ENCODE data around the gene ITGBL1.

The ITGBL1 gene

DNA sequence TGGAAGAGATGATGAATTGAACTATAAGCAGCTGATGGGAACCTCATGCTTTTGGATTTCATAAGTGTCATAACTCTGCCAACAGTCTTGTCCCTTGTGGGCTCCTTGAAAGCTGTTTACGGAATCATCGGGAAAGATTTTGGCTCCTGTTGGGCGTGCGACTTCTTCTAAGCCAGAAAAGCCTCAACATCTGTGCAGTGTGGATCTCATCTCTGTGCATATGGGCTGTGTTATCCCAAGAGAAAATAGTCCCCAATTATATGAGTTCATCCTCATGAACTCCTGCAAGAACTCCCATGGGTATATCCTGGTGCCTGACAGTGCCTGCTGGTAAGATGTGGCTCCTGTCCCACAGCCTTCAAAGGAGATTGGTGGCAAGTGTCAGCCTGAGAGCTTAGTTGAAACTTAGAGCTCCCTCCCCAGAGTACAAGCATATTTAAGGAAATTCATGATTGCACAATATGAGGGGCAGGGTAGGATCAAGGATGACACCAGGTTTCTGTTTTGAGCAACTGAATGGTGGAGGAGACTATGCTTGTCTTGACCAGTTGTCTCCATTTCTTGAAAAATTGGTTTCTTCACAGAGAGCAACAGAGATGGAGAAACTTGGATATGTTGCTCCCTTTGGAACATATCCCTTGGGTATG lies 243.5 kb downstream of the ITGBL1 start:
- no peak for DNase-seq (ENCODE audit: low read depth in 2 of 2, low spot score in 1 of 2)

DNA sequence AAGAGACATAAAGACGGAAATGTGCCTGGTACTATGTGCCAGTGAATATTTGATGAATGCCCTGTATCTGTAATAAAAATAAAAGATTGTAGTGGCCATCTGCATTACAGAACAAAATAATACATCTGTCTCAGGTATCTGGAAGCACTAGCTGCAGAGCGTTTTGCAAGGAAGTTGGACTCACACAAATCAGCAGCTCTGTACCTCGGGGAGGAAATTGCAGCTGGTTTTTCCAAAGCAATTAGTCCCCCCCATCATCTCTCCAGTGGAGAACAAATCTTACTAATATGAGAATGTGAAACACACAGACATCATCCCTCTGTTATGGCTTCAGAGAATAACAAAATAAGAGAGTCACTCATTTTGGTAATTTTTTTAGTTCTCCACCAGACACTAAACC lies 245.3 kb downstream of the ITGBL1 start:
- DNase-seq (ENCODE audit: low read depth in 2 of 2, low spot score in 1 of 2), result no peak

GRCh38 chr13:101698400-101698799 lies 245.9 kb downstream of the ITGBL1 start:
- no peak for DNase-seq (ENCODE audit: low read depth in 2 of 2, low spot score in 1 of 2)

GRCh38 chr13:101700598-101700997 lies 248.1 kb downstream of the ITGBL1 start:
- DNase-seq (ENCODE audit: low read depth in 2 of 2, low spot score in 1 of 2), result no peak

GRCh38 chr13:101703081-101703480 lies 250.6 kb downstream of the ITGBL1 start:
- no peak for DNase-seq (ENCODE audit: low read depth in 2 of 2, low spot score in 1 of 2)

DNA sequence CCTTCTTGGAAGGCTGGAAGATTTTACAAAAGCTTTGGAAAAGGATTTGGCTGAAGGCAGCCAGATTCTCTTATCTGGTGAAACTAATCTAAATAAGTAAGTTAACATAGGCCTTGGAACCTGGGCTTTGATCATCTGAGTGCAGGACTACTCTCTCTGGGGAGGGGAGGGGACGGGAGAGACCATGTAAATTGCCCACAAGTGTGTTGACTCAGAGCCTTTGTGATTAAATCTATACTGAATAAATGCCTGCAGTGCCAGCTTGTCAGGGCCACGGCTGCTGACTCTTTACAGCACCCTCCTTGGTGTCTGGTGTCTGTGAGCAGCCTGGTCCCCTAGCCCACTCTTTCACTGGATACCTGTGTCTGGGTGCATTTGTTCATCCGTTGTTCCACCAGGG lies 251.4 kb downstream of the ITGBL1 start:
- DNase-seq (ENCODE audit: low read depth in 2 of 2, low spot score in 1 of 2), result no peak

DNA sequence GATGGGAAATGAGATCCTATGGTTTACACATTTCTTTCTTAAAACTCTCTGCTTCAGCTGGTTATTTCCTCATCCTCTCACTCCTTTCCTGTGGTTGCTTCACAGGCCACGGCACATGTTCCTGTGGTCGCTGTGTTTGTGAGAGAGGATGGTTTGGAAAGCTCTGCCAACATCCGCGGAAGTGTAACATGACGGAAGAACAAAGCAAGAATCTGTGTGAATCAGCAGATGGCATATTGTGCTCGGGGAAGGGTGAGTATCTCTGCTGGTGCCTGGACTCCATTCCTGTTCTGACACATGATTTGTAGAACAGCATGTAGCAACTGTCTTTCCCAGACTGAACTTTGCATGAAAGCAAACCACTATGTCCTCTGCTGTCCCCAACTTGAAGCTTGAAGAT lies 254.2 kb downstream of the ITGBL1 start:
- DNase-seq (ENCODE audit: low read depth in 2 of 2, low spot score in 1 of 2), result no peak

- no peak for DNase-seq (ENCODE audit: low read depth in 2 of 2, low spot score in 1 of 2)
These were observed 255.2 kb downstream of the ITGBL1 start for GRCh38 chr13:101707659-101708058.

DNA sequence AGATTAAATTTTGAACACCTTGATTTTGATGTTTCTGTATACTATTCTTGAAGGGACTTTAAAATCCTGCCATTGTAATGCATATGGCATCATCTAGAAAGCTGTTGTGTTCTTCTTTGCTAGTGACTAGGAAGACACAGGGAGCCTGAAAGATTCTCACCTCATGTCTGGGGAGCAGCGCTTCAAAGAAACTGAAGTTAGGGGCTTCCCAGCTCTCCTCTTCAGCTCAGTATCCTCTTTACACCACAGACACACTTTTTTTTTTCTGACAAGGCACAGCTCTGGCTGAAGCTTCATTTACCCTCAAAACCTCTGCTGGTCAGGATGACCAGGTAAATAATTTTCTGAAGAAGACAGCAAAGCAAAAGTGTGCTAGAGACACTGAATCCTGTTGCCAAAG lies 255.6 kb downstream of the ITGBL1 start:
- DNase-seq (ENCODE audit: low read depth in 2 of 2, low spot score in 1 of 2), result no peak

- DNase-seq (ENCODE audit: low read depth in 2 of 2, low spot score in 1 of 2), result no peak
These were observed 257.5 kb downstream of the ITGBL1 start for GRCh38 chr13:101709952-101710351.

- no peak for DNase-seq (ENCODE audit: low read depth in 2 of 2, low spot score in 1 of 2)
These were observed 259.0 kb downstream of the ITGBL1 start for GRCh38 chr13:101711307-101712025.

DNA sequence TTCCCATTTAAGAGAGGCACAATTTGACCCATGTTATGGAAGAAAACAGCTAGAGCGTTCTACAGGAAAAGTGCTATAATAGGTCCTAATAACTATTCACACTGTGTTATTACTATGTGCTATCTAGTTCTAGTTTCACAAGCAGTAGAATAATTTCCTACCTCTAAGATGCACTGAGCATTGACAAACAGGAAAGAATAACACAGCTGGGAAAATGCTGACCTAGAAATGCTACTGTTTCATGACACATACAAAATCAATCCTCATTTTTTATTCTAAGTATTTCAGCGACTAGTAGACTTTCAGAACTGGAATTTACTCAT lies 259.5 kb downstream of the ITGBL1 start:
- no peak for DNase-seq (ENCODE audit: low read depth in 2 of 2, low spot score in 1 of 2)

DNA sequence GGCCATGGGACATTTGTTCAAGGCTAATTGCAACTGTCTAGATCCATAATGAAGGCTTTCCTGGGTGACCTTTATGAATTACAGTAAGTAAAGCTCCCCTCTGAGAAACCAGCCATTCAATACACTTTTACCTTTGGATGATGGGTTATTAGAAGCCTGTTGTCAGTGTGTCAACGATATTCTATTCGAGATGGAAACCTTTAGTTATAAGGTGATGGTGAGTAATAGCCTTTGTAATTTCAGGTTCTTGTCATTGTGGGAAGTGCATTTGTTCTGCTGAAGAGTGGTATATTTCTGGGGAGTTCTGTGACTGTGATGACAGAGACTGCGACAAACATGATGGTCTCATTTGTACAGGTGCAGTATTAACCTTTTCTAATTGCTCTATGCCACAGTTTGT lies 261.7 kb downstream of the ITGBL1 start:
- no peak for DNase-seq (ENCODE audit: low read depth in 2 of 2, low spot score in 1 of 2)

GRCh38 chr13:101717353-101717752 lies 264.9 kb downstream of the ITGBL1 start:
- DNase-seq (ENCODE audit: low read depth in 2 of 2, low spot score in 1 of 2), result no peak

GRCh38 chr13:101718496-101718895 lies 266.0 kb downstream of the ITGBL1 start:
- DNase-seq (ENCODE audit: low read depth in 2 of 2, low spot score in 1 of 2), result no peak

DNA sequence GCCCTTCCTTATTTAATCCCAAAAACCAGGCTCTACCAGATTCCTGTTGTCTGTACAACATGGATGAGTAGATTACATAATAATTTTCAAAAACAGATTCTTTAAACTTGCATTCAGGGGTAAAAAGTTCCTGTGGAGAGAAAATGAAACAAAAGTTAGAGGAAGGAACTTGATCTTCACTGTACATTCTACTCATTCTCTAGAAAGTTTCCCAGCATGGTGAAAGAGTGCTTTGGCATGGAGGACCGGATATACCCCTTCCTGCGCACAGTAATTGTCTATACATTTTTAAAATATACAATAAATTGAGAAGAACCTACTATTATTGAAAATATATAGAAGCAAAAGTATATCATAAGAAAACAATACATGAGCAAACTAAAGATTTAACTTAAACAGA lies 274.2 kb downstream of the ITGBL1 start:
- no peak for DNase-seq (ENCODE audit: low read depth in 2 of 2, low spot score in 1 of 2)

DNA sequence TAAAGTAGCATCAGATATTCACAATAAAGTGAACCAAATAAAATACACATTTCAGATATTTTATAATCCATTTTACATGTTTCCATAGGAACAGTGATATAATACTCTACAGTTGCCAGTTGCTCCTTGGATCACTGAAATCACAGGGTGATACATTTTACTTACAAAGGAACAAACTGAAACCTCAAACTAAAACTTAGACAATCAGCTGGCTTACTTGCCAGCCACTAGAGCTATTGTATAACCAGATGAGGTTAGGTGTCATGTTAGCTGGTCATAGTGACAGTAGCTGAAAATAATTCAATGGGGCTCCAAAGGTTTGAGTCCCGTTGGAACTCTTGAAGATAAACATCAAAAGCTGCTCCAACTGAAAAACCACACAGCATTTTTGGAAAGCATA lies 274.6 kb downstream of the ITGBL1 start:
- DNase-seq (ENCODE audit: low read depth in 2 of 2, low spot score in 1 of 2), result no peak

DNA sequence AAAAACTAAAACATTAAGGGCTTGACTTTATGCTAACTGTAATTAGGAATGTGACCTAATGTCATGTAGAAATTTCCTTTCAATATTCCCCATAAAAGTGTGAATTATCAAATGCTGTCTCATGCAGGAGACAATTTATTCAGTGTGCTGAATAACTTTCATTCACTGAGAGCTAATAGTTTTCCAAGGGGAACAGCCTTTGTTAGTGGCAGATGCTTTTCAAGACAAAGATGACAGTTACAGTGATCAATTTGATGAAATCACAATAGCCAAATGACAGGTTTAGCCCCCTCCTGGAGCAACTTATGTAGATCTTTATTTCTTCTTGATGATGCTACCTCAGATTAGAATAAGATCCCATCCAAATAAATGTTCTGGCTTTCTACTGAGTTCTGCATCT lies 275.5 kb downstream of the ITGBL1 start:
- DNase-seq (ENCODE audit: low read depth in 2 of 2, low spot score in 1 of 2), result no peak

DNA sequence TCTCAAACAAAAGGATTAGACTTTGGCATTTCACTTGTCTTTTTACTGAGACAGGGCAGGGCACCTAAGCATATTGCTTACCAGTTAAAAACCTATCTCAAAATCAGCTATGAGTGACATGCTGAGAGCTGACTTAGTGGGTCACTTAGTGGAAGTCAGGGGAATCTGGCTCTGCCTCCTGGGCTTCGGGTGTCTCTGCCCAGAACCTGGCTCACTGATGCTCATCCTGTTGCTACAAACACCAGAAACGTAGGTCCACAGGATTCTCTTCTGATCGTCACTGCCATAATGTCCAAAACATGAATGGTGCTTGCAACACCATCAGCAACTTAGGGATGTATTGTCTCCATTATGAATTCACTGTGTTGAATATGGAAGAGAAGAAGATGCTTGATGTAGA lies 276.1 kb downstream of the ITGBL1 start:
- DNase-seq (ENCODE audit: low read depth in 2 of 2, low spot score in 1 of 2), result no peak

- no peak for DNase-seq (ENCODE audit: low read depth in 2 of 2, low spot score in 1 of 2)
These were observed 278.0 kb downstream of the ITGBL1 start for GRCh38 chr13:101730420-101731000.

GRCh38 chr13:101736566-101736965 lies 284.1 kb downstream of the ITGBL1 start:
- no peak for DNase-seq (ENCODE audit: low read depth in 2 of 2, low spot score in 1 of 2)

GRCh38 chr13:101738336-101738735 lies 285.9 kb downstream of the ITGBL1 start:
- DNase-seq (ENCODE audit: low read depth in 2 of 2, low spot score in 1 of 2), result no peak

All from stimulated activated CD8-positive, alpha-beta memory T cell treated with anti-CD3 and anti-CD28 coated beads, Interleukin-4, amount 100 ng/mL, for 4 hours (primary cell).